ENCODE data around the gene KRTAP9-6. TPM values are rescaled to one million over a fixed set of nuclear protein-coding genes. Genes with fewer than 3 reads are reported as not detected.

KRTAP9-6 gene
- total and polyA plus RNA-seq, 8 donors = not detected

DNA sequence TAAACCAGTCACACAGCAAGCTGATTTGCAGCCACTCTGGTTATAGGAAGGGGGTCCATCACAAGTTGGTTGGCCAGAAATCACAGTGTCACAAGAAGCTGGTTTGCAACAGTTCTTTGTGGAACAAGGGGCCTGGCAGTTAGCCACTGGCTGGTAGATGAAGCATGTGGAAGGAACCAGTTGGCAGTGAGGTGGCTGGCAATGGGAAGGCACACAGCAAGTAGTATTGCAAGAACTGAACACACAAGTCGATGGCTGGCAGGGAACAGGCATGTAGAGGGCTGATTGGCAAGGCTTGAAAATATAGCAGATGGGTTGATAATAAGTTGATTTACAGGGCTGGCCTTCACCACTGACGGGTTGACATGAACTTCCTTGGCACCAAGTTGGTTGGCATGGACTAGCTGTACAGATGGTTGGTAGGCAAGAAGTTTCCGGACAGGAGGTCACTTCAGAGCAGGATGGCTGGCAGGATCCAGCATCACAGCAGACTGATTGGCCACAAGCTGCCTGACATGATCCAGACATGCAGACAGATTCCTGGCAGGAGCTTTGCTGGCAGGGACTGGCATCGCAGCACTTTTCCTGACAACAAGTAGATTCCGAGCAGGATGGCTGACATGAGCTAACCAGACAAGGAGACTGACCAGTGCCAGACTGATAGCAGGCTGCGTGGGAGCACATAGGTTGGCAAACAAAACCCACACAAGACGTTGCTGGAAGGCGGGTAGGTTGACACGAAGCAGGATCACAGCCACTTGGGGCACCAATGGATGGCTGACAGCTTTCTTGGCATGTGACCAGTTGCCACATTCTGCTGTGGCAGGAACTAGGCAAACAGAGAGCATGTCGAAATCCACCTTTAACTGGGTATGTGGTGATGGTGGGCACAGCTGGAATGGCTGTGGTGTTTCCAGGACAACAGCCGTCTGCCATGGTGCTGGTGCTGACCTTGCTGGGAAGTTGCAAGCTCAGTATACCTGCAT is 37.0 kb downstream of the KRTAP9-6 start, which contains the start of gene KRTAP29-1:
Gene KRTAP29-1, minus strand, starts transcription at position 936 of the 986 bp plus-strand sequence. Its CDS starts 0 bp downstream, at position 936.
- Histone ChIP-seq H3K4me1 (no peaks in the 10 kb centered on the region), H3K27me3 (peaks cover 0 to 21% (median 5%) of the 10 kb centered on the region in 3 donors), H3K4me3 (no peak within 1 kb of the TSS), H3K9me3 (no peaks in the 10 kb centered on the region), H3K27ac (no peak within 1 kb of the TSS), H3K36me3 (no peaks in the 10 kb centered on the region)
- intact Hi-C loops (cut with DNase I; ENCODE audit: low total_unique reads) = no loop called here
- TF ChIP-seq POLR2AphosphoS5 (IDR thresholded peaks at IDR 0.05) (no peak), EP300 (IDR thresholded peaks at IDR 0.05) (no peak), POLR2A (IDR thresholded peaks at IDR 0.05) (no peak), CTCF (IDR thresholded peaks at IDR 0.05) (no peak)
- DNase-seq = no peak
- WGBS, 5 donors = 56 to 69% (median 63%) methylated on average over 11 of the region's 11 CpGs

DNA sequence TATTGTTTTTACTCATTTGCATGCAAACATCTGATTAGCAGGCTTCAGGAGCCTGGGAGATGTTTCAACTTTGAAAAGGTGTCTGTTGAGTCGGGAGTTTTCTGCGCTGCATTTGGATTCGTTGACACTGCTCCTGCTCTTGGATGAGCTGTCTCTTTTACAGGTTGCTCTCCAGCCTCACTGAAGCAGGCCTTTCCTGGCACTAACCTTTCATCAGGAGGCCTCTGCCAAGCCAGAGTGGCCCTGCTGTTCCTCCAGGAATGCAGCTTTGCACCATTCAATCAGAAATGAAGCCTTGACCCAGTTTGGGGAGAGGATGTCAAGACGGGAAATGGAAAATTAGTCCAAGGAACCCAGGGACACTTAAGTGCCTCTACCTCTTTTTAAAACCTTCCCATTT is 37.8 kb downstream of the KRTAP9-6 start:
- no peak overlapping the region for H3K27ac ChIP-seq
- intact Hi-C loops (cut with DNase I; ENCODE audit: low total_unique reads) = no loop called here
- no peak for DNase-seq
- H3K4me1 ChIP-seq = peaks cover 0 to 1% (median 0%) of the 10 kb centered on the region in 4 donors
- no peak overlapping the region for H3K4me3 ChIP-seq
- no peaks in the 10 kb centered on the region for H3K9me3 ChIP-seq
- 76 to 91% (median 81%) methylated on average over 4 of the region's 4 CpGs for WGBS, 5 donors
- H3K27me3 ChIP-seq = peaks cover 0 to 19% (median 5%) of the 10 kb centered on the region in 3 donors
- no peaks in the 10 kb centered on the region for H3K36me3 ChIP-seq
- TF ChIP-seq POLR2A (IDR thresholded peaks at IDR 0.05) (no peak), CTCF (IDR thresholded peaks at IDR 0.05) (no peak), EP300 (IDR thresholded peaks at IDR 0.05) (no peak), POLR2AphosphoS5 (IDR thresholded peaks at IDR 0.05) (no peak)

GRCh38 chr17:41304091-41304490 is 38.9 kb downstream of the KRTAP9-6 start:
- DNase-seq = no peak
- peaks cover 0 to 6% (median 0%) of the 10 kb centered on the region in 4 donors for H3K4me1 ChIP-seq
- H3K4me3 ChIP-seq = no peak overlapping the region
- H3K9me3 ChIP-seq = no peaks in the 10 kb centered on the region
- no peaks in the 10 kb centered on the region for H3K36me3 ChIP-seq
- peaks cover 0 to 19% (median 0%) of the 10 kb centered on the region in 3 donors for H3K27me3 ChIP-seq
- TF ChIP-seq EP300 (IDR thresholded peaks at IDR 0.05) (no peak), POLR2A (IDR thresholded peaks at IDR 0.05) (no peak), CTCF (IDR thresholded peaks at IDR 0.05) (no peak), POLR2AphosphoS5 (IDR thresholded peaks at IDR 0.05) (no peak)
- WGBS, 5 donors = 81 to 87% (median 85%) methylated on average over 12 of the region's 12 CpGs
- no peak overlapping the region for H3K27ac ChIP-seq
- intact Hi-C loops (cut with DNase I; ENCODE audit: low total_unique reads) = no loop called here

DNA sequence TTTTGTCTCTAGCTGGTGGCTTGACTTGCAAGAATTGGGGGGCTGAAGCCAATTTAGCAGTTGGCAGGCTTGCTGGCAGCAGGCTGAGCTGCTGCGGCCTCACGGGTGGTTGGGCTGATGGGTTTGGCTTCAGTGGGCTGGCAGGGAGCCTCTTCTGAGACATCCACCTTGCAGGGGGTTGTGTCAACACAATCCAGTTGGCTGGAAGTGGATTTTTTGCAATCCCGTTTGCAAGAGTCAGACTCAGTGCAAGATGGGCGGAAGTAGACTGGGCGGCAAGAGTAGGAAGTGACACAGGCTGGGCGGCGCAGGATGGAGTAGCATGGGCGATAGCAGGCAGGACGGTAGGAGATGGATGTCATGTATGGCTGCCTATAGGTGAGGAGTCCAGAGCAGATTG is 42.5 kb downstream of the KRTAP9-6 start:
- Histone ChIP-seq H3K9me3 (no peaks in the 10 kb centered on the region), H3K27me3 (peaks cover 0 to 25% (median 0%) of the 10 kb centered on the region in 3 donors), H3K27ac (no peak overlapping the region), H3K4me3 (peak overlapping the region in 1 of 4 donors; percentile 12), H3K4me1 (peaks cover 0 to 6% (median 0%) of the 10 kb centered on the region in 4 donors), H3K36me3 (no peaks in the 10 kb centered on the region)
- TF ChIP-seq CTCF (IDR thresholded peaks at IDR 0.05) (no peak), EP300 (IDR thresholded peaks at IDR 0.05) (no peak), POLR2A (IDR thresholded peaks at IDR 0.05) (no peak), POLR2AphosphoS5 (IDR thresholded peaks at IDR 0.05) (no peak)
- DNase-seq = no peak
- intact Hi-C loops (cut with DNase I; ENCODE audit: low total_unique reads) = no loop called here
- WGBS, 5 donors = 79 to 85% (median 81%) methylated on average over 9 of the region's 9 CpGs
